Ishikawa (cell line): ENCODE data around the gene FBH1.

Source experiments
- CEBPB ChIP-seq: IDR thresholded peaks from 2 replicates; pipeline ENCODE4 v1.6.1; 2012
- CREB1 ChIP-seq: IDR thresholded peaks from 2 replicates; pipeline ENCODE4 v1.6.1; 2012; ENCODE audit warnings: low read depth
- EGR1 ChIP-seq: IDR thresholded peaks from 2 replicates; pipeline ENCODE4 v1.6.1; 2012
- EP300 ChIP-seq: IDR thresholded peaks from 2 replicates; pipeline ENCODE4 v1.6.1; 2012; ENCODE audit warnings: borderline replicate concordance
- NFIC ChIP-seq: IDR thresholded peaks from 2 replicates; pipeline ENCODE4 v1.6.1; 2012
- RAD21 ChIP-seq: IDR thresholded peaks from 2 replicates; pipeline ENCODE4 v1.6.1; 2012; ENCODE audit warnings: low read depth
- TAF1 ChIP-seq: IDR thresholded peaks from 2 replicates; pipeline ENCODE4 v1.6.1; 2012; ENCODE audit warnings: low read depth, mild to moderate bottlenecking
- TCF12 ChIP-seq: IDR thresholded peaks from 2 replicates; pipeline ENCODE4 v1.6.1; 2012; ENCODE audit warnings: low read depth
- TF ChIP-seq, protein P1 (sequence below): IDR thresholded peaks from 2 replicates; pipeline ENCODE4 v1.6.1; 2012; ENCODE audit warnings: low read depth, mild to moderate bottlenecking

DNA sequence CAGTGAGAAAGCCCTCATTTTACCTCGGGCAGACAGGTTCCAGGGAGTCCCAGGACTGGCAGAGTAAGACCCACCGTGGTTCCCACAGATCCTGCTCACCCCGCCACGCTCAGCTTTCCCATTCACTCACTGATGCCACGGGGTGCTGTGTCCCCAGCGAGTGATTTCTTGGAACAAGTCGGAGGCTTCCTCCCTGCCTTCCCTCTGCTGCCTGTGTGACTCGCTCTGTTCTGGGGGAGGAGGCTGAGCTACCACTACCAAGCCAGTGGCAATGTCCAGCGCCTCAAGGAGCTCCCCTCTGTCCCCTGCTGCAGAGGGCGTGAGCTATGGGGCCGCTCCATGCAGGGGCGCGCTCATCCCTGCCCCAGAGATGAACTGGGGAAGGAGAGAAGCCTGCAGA, 74.7 kb downstream of the FBH1 start:
- no peak for TF ChIP-seq TAF1
- TF ChIP-seq CEBPB = no peak
- TF ChIP-seq RAD21 = no peak
- no peak for TF ChIP-seq TCF12
- TF ChIP-seq, protein P1, sequence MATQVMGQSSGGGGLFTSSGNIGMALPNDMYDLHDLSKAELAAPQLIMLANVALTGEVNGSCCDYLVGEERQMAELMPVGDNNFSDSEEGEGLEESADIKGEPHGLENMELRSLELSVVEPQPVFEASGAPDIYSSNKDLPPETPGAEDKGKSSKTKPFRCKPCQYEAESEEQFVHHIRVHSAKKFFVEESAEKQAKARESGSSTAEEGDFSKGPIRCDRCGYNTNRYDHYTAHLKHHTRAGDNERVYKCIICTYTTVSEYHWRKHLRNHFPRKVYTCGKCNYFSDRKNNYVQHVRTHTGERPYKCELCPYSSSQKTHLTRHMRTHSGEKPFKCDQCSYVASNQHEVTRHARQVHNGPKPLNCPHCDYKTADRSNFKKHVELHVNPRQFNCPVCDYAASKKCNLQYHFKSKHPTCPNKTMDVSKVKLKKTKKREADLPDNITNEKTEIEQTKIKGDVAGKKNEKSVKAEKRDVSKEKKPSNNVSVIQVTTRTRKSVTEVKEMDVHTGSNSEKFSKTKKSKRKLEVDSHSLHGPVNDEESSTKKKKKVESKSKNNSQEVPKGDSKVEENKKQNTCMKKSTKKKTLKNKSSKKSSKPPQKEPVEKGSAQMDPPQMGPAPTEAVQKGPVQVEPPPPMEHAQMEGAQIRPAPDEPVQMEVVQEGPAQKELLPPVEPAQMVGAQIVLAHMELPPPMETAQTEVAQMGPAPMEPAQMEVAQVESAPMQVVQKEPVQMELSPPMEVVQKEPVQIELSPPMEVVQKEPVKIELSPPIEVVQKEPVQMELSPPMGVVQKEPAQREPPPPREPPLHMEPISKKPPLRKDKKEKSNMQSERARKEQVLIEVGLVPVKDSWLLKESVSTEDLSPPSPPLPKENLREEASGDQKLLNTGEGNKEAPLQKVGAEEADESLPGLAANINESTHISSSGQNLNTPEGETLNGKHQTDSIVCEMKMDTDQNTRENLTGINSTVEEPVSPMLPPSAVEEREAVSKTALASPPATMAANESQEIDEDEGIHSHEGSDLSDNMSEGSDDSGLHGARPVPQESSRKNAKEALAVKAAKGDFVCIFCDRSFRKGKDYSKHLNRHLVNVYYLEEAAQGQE = no peak
- TF ChIP-seq EGR1 = no peak
- no peak for TF ChIP-seq CREB1
- TF ChIP-seq NFIC = no peak
- TF ChIP-seq EP300 = no peak
